HUES64 (cell line): ENCODE results near the gene ACTR10. TPM values are rescaled to one million over a fixed set of nuclear protein-coding genes. Genes with fewer than 3 reads are reported as not detected.

Experiments
- H3K27ac ChIP-seq: 2 replicates; pipeline ENCODE4 v1.7.0; 2013; ENCODE audit warnings: low read depth, low read length, inconsistent platforms
- H3K27me3 ChIP-seq: 2 replicates; pipeline ENCODE4 v1.6.1; 2013; ENCODE audit warnings: mild to moderate bottlenecking, low read length; ENCODE audit not compliant: insufficient read depth
- H3K36me3 ChIP-seq: 2 replicates; pipeline ENCODE4 v1.6.1; 2013; ENCODE audit warnings: mild to moderate bottlenecking, low read length; ENCODE audit not compliant: insufficient read depth
- H3K4me1 ChIP-seq: 2 replicates; pipeline ENCODE4 v1.6.1; 2013; ENCODE audit warnings: mild to moderate bottlenecking, low read length, moderate library complexity; ENCODE audit not compliant: insufficient read depth
- H3K4me3 ChIP-seq: 2 replicates; pipeline ENCODE4 v1.5.1; 2013; ENCODE audit warnings: mild to moderate bottlenecking, low read length, moderate library complexity
- H3K9ac ChIP-seq: 2 replicates; pipeline ENCODE4 v1.6.1; 2013; ENCODE audit warnings: mild to moderate bottlenecking, low read depth, low read length
- H3K9me3 ChIP-seq: 2 replicates; pipeline ENCODE4 v1.6.1; 2013; ENCODE audit warnings: low read depth, low read length; ENCODE audit not compliant: insufficient read depth
- WGBS: fragments of 150-250, 120-280 bp; methylation state at CpG from one replicate; pipeline ENCODE4 v1.1.7; 2013; ENCODE audit warnings: missing lambda C conversion rate; 5-methylcytosine and 5-hydroxymethylcytosine counted together
- polyA plus RNA-seq, 2 experiments: library from polyadenylated mRNA; stranded (reverse); fragments of 50-300 nt; gene quantifications; one replicate each; pipeline ENCODE4 v1.2.3, GENCODE V29; 2013

ACTR10 gene
- 39.0 TPM for polyA plus RNA-seq (2013, experiment 1 of 2)
- polyA plus RNA-seq (2013, experiment 2 of 2) = 50.0 TPM

- H3K4me3 ChIP-seq = peak within 1 kb of the TSS; percentile 99
- H3K27ac ChIP-seq = peak within 1 kb of the TSS; percentile 97
- WGBS = under 1% methylated on average over 78 of the region's 78 CpGs
- H3K27me3 ChIP-seq = no peaks in the 10 kb centered on the region
- H3K4me1 ChIP-seq = peaks cover 5% of the 10 kb centered on the region
- no peaks in the 10 kb centered on the region for H3K9me3 ChIP-seq
- peak within 1 kb of the TSS; percentile 91 for H3K9ac ChIP-seq
- peaks cover 12% of the 10 kb centered on the region for H3K36me3 ChIP-seq
Observed at GRCh38 chr14:58199726-58200479, at the start of gene ACTR10. Gene ACTR10 (plus strand): TSS chr14:58200149. CDS start chr14:58200218, 69 bp downstream.

DNA sequence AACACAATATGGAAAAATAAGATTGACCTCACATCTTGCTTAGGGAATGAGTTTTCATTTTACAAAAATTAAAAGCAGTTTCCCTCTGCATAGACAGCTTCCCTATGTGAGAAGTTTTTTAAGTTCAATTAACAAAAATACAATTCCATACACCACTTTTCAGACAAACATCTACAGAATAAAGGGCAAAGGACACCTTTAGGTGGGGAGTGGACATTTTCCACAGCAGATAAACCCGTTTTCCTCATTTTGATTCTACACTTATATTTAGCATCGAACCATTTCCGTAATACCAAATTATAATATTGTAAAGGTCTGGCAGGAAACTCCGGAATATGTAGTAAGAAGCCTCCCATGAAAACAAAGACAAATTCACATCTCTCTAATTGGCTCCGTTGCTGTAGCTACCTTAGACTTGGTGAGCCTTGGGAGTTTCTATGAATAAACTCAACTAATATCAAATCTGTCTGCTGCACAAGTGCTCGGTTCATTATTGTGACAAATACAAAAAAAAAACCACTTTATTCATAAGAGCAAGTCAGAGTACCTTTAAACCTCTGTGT lies 49.6 kb upstream of the ACTR10 start:
- WGBS = 85% methylated on average over 6 of the region's 6 CpGs
- H3K4me3 ChIP-seq = peak overlapping the region; percentile 77; the same call in 1 of the 2 replicates
- H3K9me3 ChIP-seq = no peaks in the 10 kb centered on the region
- no peaks in the 10 kb centered on the region for H3K36me3 ChIP-seq
- H3K27ac ChIP-seq = no peak overlapping the region
- peaks cover 42% of the 10 kb centered on the region for H3K27me3 ChIP-seq
- peaks cover 37% of the 10 kb centered on the region for H3K4me1 ChIP-seq
- H3K9ac ChIP-seq = no peak overlapping the region

- peak overlapping the region; percentile 77 for H3K4me3 ChIP-seq
Observed at GRCh38 chr14:58151133-58152013, 48.6 kb upstream of the ACTR10 start.

GRCh38 chr14:58152014-58152857 lies 47.7 kb upstream of the ACTR10 start, which contains the start of gene ARMH4:
Gene ARMH4 (minus strand): TSS chr14:58152213. CDS start chr14:58139358, 12,855 bp downstream.
- peaks cover 37% of the 10 kb centered on the region for H3K4me1 ChIP-seq
- peaks cover 42% of the 10 kb centered on the region for H3K27me3 ChIP-seq
- peak within 1 kb of the TSS; percentile 77 for H3K4me3 ChIP-seq
- WGBS = 1% methylated on average over 70 of the region's 70 CpGs
- no peak within 1 kb of the TSS for H3K27ac ChIP-seq
- peak within 1 kb of the TSS; percentile 71 for H3K9ac ChIP-seq
- H3K9me3 ChIP-seq = no peaks in the 10 kb centered on the region
- H3K36me3 ChIP-seq = no peaks in the 10 kb centered on the region

More at GRCh38 chr14:58151133-58152013, 48.6 kb upstream of the ACTR10 start:
- WGBS = 2% methylated on average over 56 of the region's 56 CpGs
- no peaks in the 10 kb centered on the region for H3K9me3 ChIP-seq
- no peak overlapping the region for H3K27ac ChIP-seq
- peaks cover 37% of the 10 kb centered on the region for H3K4me1 ChIP-seq
- H3K36me3 ChIP-seq = no peaks in the 10 kb centered on the region
- peaks cover 42% of the 10 kb centered on the region for H3K27me3 ChIP-seq
- peak overlapping the region; percentile 71 for H3K9ac ChIP-seq

DNA sequence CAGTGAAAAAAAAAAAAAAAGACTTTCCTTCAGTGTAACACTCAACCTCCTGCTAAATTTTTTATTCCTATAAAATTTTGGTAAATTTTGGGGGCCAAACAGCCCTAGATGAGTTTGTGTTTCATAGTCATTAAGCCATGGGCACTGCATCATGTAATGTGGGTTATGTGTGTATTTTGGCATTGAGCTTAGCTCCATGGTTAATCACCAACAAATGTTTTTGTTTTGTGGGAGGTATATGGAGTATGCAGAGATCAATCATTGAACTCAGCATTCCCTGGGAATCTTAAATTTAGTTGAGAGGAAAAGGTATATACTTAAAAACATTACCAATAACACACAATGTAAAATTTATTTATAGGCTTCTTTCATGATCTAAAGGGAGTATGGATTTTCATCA lies 39.4 kb upstream of the ACTR10 start:
- Histone ChIP-seq H3K27ac (no peak overlapping the region), H3K9me3 (no peaks in the 10 kb centered on the region), H3K4me1 (no peaks in the 10 kb centered on the region), H3K36me3 (no peaks in the 10 kb centered on the region), H3K27me3 (peaks cover 3% of the 10 kb centered on the region; the same call in 1 of the 2 replicates), H3K9ac (no peak overlapping the region), H3K4me3 (no peak overlapping the region)

DNA sequence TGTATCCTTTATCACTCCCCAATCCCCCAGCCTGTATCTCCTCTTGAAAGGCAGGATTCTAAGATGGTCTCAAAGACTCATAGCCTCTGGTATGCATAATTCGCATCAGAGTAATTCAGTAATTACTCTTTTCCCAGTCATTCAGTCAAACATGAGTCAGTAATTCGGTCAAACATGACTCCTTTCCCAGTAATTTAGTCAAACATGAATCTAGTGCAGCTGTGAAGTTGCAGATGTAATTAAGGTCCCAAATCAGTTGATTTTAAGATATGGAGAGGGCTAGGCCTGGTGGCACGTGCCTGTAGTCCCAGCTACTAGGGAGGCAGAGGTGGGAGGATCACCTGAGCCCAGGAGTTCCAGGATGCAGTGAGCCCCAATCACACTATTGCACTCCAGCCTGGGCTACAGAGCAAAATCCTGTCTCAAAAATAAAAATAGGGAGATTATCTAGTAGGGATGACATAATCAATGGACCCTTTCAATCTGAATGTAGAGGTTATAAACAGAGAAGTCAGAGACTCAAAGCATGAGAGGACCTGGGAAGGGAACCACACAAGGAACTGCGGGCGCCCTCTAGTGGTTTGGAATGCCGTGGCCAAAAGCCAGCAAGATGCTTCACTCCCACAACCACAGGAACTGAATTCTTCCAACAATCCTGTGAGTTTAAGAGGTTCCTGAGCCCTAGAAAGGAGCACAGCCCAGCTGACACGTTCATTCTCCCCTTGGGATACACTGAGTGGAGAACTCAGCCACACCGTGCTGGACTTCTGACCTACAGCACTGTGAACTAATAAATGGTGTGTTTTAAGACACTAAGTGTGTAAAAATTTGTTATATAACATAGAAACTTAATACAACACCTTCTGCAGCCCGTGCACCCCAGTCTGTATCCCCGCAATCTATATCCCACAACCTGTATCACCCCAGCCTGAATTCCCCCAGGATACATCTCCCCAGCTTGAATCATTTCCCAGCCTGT lies 33.7 kb upstream of the ACTR10 start:
- WGBS = 48% methylated on average over 10 of the region's 10 CpGs
- Histone ChIP-seq H3K4me3 (no peak overlapping the region), H3K4me1 (peaks cover 6% of the 10 kb centered on the region; the same call in 1 of the 2 replicates), H3K9ac (no peak overlapping the region), H3K27me3 (no peaks in the 10 kb centered on the region), H3K36me3 (no peaks in the 10 kb centered on the region), H3K27ac (no peak overlapping the region), H3K9me3 (no peaks in the 10 kb centered on the region)

- H3K36me3 ChIP-seq = no peaks in the 10 kb centered on the region
- H3K27me3 ChIP-seq = no peaks in the 10 kb centered on the region
- no peaks in the 10 kb centered on the region for H3K9me3 ChIP-seq
- no peak overlapping the region for H3K9ac ChIP-seq
- H3K4me3 ChIP-seq = no peak overlapping the region
- H3K27ac ChIP-seq = no peak overlapping the region
- WGBS = 43% methylated on average over 1 of the region's 1 CpG
- peaks cover 9% of the 10 kb centered on the region; the same call in 1 of the 2 replicates for H3K4me1 ChIP-seq
Observed at GRCh38 chr14:58167057-58167456, 32.9 kb upstream of the ACTR10 start.

DNA sequence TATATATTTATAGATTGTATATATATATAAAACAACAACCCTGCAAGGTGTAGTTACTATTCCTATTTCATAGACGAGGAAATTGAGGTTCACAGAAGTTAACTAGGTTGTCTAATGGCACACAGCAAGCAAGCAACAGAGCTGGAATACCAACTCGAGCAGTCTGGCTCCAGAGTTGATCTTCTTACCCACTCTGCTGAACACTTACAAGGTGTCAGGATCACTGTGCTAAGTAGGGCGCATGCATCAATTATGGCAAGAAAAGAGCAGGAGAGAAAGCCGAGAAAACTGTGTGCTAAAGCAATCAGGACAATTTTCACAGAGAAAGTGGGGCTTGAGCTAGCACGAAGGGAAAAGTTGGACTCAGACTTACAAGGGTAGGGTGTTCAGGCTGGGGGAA lies 32.1 kb upstream of the ACTR10 start:
- peaks cover 9% of the 10 kb centered on the region; the same call in 1 of the 2 replicates for H3K4me1 ChIP-seq
- no peak overlapping the region for H3K9ac ChIP-seq
- H3K9me3 ChIP-seq = no peaks in the 10 kb centered on the region
- no peak overlapping the region for H3K27ac ChIP-seq
- H3K27me3 ChIP-seq = no peaks in the 10 kb centered on the region
- 90% methylated on average over 5 of the region's 5 CpGs for WGBS
- no peaks in the 10 kb centered on the region for H3K36me3 ChIP-seq
- no peak overlapping the region for H3K4me3 ChIP-seq

DNA sequence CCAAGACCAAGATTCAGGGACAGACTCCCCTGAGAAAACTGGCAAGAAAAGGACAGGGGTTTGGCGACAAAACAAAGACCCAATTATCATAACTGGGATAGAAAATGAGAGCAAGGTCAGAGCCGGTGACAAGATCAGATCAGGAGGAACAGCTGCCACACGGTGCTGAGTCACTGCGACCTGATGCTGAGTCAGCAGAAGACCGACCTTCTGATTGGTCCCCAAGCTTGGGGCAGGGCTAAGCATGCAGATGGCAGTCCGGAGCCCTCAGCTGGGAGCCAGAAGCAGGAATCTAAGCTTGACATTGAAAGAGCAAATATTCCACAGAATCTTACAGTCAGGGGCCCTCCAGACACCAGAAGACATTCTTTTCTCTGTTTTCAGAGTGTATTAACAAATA lies 28.9 kb upstream of the ACTR10 start:
- peaks cover 9% of the 10 kb centered on the region; the same call in 1 of the 2 replicates for H3K4me1 ChIP-seq
- WGBS = 23% methylated on average over 6 of the region's 6 CpGs
- no peak overlapping the region for H3K9ac ChIP-seq
- no peaks in the 10 kb centered on the region for H3K9me3 ChIP-seq
- H3K27ac ChIP-seq = peak overlapping the region; percentile 28; the same call in 1 of the 2 replicates
- no peaks in the 10 kb centered on the region for H3K27me3 ChIP-seq
- H3K36me3 ChIP-seq = no peaks in the 10 kb centered on the region
- no peak overlapping the region for H3K4me3 ChIP-seq
